T-helper 1 cell treated with Interleukin-12 subunit alpha and Interleukin-12 subunit beta and Interleukin-4 antibody, amounts not matched to agents 30 μg/mL and 1 μg/mL, for 36 hours (primary cell): ENCODE results near the gene ARHGEF11.

Experiments
- H3K27ac Mint-ChIP-seq: one replicate; pipeline ENCODE4 v1.8.0; 2021; ENCODE audit warnings: mild to moderate bottlenecking, mixed read lengths
- H3K27me3 Mint-ChIP-seq: one replicate; pipeline ENCODE4 v1.8.0; 2021; ENCODE audit warnings: low read depth, mixed read lengths
- H3K36me3 Mint-ChIP-seq: one replicate; pipeline ENCODE4 v1.8.0; 2021; ENCODE audit warnings: low read depth, mixed read lengths
- H3K4me1 Mint-ChIP-seq: one replicate; pipeline ENCODE4 v1.8.0; 2021; ENCODE audit warnings: low read depth, mixed read lengths
- H3K4me3 Mint-ChIP-seq: one replicate; pipeline ENCODE4 v1.8.0; 2021; ENCODE audit warnings: mild to moderate bottlenecking, moderate library complexity, mixed read lengths
- H3K9me3 Mint-ChIP-seq: one replicate; pipeline ENCODE4 v1.8.0; 2021; ENCODE audit warnings: mixed read lengths

The ARHGEF11 gene

GRCh38 chr1:157004327-157004726 is 41.2 kb downstream of the ARHGEF11 start:
- H3K4me1 Mint-ChIP-seq = no peaks in the 10 kb centered on the region
- no peak overlapping the region for H3K27ac Mint-ChIP-seq
- no peaks in the 10 kb centered on the region for H3K36me3 Mint-ChIP-seq
- no peaks in the 10 kb centered on the region for H3K9me3 Mint-ChIP-seq
- H3K4me3 Mint-ChIP-seq = no peak overlapping the region
- H3K27me3 Mint-ChIP-seq = peaks cover 54% of the 10 kb centered on the region

GRCh38 chr1:157001304-157001703 is 44.2 kb downstream of the ARHGEF11 start:
- Mint-ChIP-seq H3K4me1 (no peaks in the 10 kb centered on the region), H3K36me3 (no peaks in the 10 kb centered on the region), H3K27ac (no peak overlapping the region), H3K27me3 (peaks cover 47% of the 10 kb centered on the region), H3K9me3 (no peaks in the 10 kb centered on the region), H3K4me3 (no peak overlapping the region)

- Mint-ChIP-seq H3K27ac (no peak overlapping the region), H3K4me1 (no peaks in the 10 kb centered on the region), H3K9me3 (no peaks in the 10 kb centered on the region), H3K4me3 (no peak overlapping the region), H3K36me3 (no peaks in the 10 kb centered on the region), H3K27me3 (peaks cover 41% of the 10 kb centered on the region)
Measured at GRCh38 chr1:157000686-157001085, 44.9 kb downstream of the ARHGEF11 start.

- Mint-ChIP-seq H3K27ac (no peak overlapping the region), H3K27me3 (peaks cover 39% of the 10 kb centered on the region), H3K36me3 (no peaks in the 10 kb centered on the region)
Measured at GRCh38 chr1:156999596-157000320, 45.8 kb downstream of the ARHGEF11 start.

GRCh38 chr1:156998840-156999500 is 46.6 kb downstream of the ARHGEF11 start:
- Mint-ChIP-seq H3K36me3 (no peaks in the 10 kb centered on the region), H3K27ac (no peak overlapping the region), H3K4me1 (no peaks in the 10 kb centered on the region), H3K4me3 (no peak overlapping the region), H3K27me3 (peaks cover 39% of the 10 kb centered on the region), H3K9me3 (no peaks in the 10 kb centered on the region)

More at GRCh38 chr1:156999596-157000320, 45.8 kb downstream of the ARHGEF11 start:
- Mint-ChIP-seq H3K4me1 (no peaks in the 10 kb centered on the region), H3K4me3 (no peak overlapping the region), H3K9me3 (no peaks in the 10 kb centered on the region)

- H3K4me1 Mint-ChIP-seq = no peaks in the 10 kb centered on the region
- H3K36me3 Mint-ChIP-seq = no peaks in the 10 kb centered on the region
- no peaks in the 10 kb centered on the region for H3K9me3 Mint-ChIP-seq
- H3K27me3 Mint-ChIP-seq = peaks cover 43% of the 10 kb centered on the region
- H3K27ac Mint-ChIP-seq = no peak overlapping the region
- no peak overlapping the region for H3K4me3 Mint-ChIP-seq
Measured at GRCh38 chr1:156998301-156998700, 47.2 kb downstream of the ARHGEF11 start.

- H3K27me3 Mint-ChIP-seq = peaks cover 28% of the 10 kb centered on the region
- H3K27ac Mint-ChIP-seq = no peak overlapping the region
- H3K36me3 Mint-ChIP-seq = no peaks in the 10 kb centered on the region
- H3K9me3 Mint-ChIP-seq = no peaks in the 10 kb centered on the region
- no peaks in the 10 kb centered on the region for H3K4me1 Mint-ChIP-seq
- H3K4me3 Mint-ChIP-seq = no peak overlapping the region
Measured at GRCh38 chr1:156995412-156995811, 50.1 kb downstream of the ARHGEF11 start.

- Mint-ChIP-seq H3K9me3 (no peaks in the 10 kb centered on the region), H3K36me3 (no peaks in the 10 kb centered on the region), H3K4me1 (no peaks in the 10 kb centered on the region), H3K27ac (no peak overlapping the region), H3K4me3 (no peak overlapping the region), H3K27me3 (peaks cover 32% of the 10 kb centered on the region)
Measured at GRCh38 chr1:156994277-156994676, 51.3 kb downstream of the ARHGEF11 start.

GRCh38 chr1:156993426-156994147 is 52.0 kb downstream of the ARHGEF11 start:
- Mint-ChIP-seq H3K4me3 (no peak overlapping the region), H3K27ac (no peak overlapping the region), H3K4me1 (no peaks in the 10 kb centered on the region), H3K9me3 (no peaks in the 10 kb centered on the region), H3K36me3 (no peaks in the 10 kb centered on the region), H3K27me3 (peaks cover 35% of the 10 kb centered on the region)

- Mint-ChIP-seq H3K36me3 (no peaks in the 10 kb centered on the region), H3K4me1 (peaks cover 7% of the 10 kb centered on the region), H3K27ac (no peak overlapping the region), H3K27me3 (peaks cover 34% of the 10 kb centered on the region), H3K4me3 (no peak overlapping the region), H3K9me3 (no peaks in the 10 kb centered on the region)
Measured at GRCh38 chr1:156992215-156992614, 53.3 kb downstream of the ARHGEF11 start.

GRCh38 chr1:156987715-156988114 is 57.8 kb downstream of the ARHGEF11 start:
- H3K27ac Mint-ChIP-seq = no peak overlapping the region
- no peak overlapping the region for H3K4me3 Mint-ChIP-seq
- no peaks in the 10 kb centered on the region for H3K36me3 Mint-ChIP-seq
- H3K9me3 Mint-ChIP-seq = no peaks in the 10 kb centered on the region
- peaks cover 36% of the 10 kb centered on the region for H3K27me3 Mint-ChIP-seq
- peaks cover 7% of the 10 kb centered on the region for H3K4me1 Mint-ChIP-seq

- no peaks in the 10 kb centered on the region for H3K4me1 Mint-ChIP-seq
- H3K36me3 Mint-ChIP-seq = no peaks in the 10 kb centered on the region
- H3K4me3 Mint-ChIP-seq = no peak overlapping the region
- no peak overlapping the region for H3K27ac Mint-ChIP-seq
- no peaks in the 10 kb centered on the region for H3K9me3 Mint-ChIP-seq
- peaks cover 43% of the 10 kb centered on the region for H3K27me3 Mint-ChIP-seq
Measured at GRCh38 chr1:156980551-156980950, 65.0 kb downstream of the ARHGEF11 start.

- Mint-ChIP-seq H3K9me3 (no peaks in the 10 kb centered on the region), H3K4me1 (no peaks in the 10 kb centered on the region), H3K36me3 (no peaks in the 10 kb centered on the region), H3K27ac (no peak overlapping the region), H3K4me3 (no peak overlapping the region), H3K27me3 (peaks cover 68% of the 10 kb centered on the region)
Measured at GRCh38 chr1:156975084-156975483, 70.5 kb downstream of the ARHGEF11 start.

- peaks cover 72% of the 10 kb centered on the region for H3K27me3 Mint-ChIP-seq
- no peaks in the 10 kb centered on the region for H3K9me3 Mint-ChIP-seq
- H3K4me3 Mint-ChIP-seq = no peak overlapping the region
- no peaks in the 10 kb centered on the region for H3K36me3 Mint-ChIP-seq
- no peak overlapping the region for H3K27ac Mint-ChIP-seq
- H3K4me1 Mint-ChIP-seq = no peaks in the 10 kb centered on the region
Measured at GRCh38 chr1:156973417-156973816, 72.1 kb downstream of the ARHGEF11 start.

GRCh38 chr1:156970017-156970416 is 75.5 kb downstream of the ARHGEF11 start:
- H3K36me3 Mint-ChIP-seq = no peaks in the 10 kb centered on the region
- H3K4me1 Mint-ChIP-seq = no peaks in the 10 kb centered on the region
- H3K9me3 Mint-ChIP-seq = no peaks in the 10 kb centered on the region
- H3K4me3 Mint-ChIP-seq = no peak overlapping the region
- no peak overlapping the region for H3K27ac Mint-ChIP-seq
- peaks cover 68% of the 10 kb centered on the region for H3K27me3 Mint-ChIP-seq
